Stimulated activated CD8-positive, alpha-beta memory T cell treated with anti-CD3 and anti-CD28 coated beads, Interleukin-15, amount 100 ng/mL, for 48 hours (primary cell): ENCODE results near the gene SELENOS.
"Not testable (repeated sequence)": the region's sequence is repeated elsewhere in the genome, so short reads cannot be mapped to it uniquely, and the experiment has no call there.

ENCODE experiments used
- DNase-seq, 2 donors: peaks; one replicate each; pipeline ENCODE4 v3.0.0-alpha.2; 2020; ENCODE audit warnings: low read depth in 2 of 2

The SELENOS gene

DNA sequence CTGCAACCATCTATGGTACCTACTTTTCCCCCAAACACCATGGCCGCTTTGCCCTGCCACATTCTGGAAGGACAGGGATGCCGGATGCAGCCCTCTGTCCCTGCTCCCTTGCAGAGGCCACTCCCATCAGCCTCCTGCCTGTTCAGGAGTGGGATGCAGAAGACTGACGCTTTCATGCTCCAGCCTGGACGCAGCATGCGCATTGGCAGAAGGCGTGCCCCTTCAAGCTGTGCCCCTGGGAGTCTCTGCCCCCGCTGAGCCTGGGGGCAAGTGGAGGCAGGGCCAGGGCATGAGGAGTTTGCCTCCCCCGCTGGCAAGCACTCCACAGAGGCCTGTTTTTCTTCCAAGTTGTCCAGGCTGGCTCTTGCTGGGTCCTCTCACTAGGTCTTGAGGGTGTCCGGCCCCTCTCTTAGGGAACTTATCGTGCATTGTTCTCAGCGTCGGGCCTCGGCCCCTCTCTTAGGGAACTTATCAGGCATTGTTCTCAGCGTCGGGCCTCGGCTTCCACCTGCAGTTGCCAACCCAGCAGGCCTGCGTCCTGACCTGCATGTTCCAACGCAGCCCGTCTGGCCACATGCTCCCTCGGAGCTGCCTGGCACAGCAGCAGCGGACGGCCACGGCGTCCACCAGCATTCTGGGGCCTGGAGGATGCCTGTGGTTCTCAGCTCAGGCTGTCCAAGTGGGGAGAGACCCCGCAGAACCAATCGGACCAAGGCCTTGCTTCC is 32.3 kb upstream of the SELENOS start:
- DNase-seq, result no peak

- no peak for DNase-seq
Observed at GRCh38 chr15:101308604-101309435, 31.5 kb upstream of the SELENOS start.

DNA sequence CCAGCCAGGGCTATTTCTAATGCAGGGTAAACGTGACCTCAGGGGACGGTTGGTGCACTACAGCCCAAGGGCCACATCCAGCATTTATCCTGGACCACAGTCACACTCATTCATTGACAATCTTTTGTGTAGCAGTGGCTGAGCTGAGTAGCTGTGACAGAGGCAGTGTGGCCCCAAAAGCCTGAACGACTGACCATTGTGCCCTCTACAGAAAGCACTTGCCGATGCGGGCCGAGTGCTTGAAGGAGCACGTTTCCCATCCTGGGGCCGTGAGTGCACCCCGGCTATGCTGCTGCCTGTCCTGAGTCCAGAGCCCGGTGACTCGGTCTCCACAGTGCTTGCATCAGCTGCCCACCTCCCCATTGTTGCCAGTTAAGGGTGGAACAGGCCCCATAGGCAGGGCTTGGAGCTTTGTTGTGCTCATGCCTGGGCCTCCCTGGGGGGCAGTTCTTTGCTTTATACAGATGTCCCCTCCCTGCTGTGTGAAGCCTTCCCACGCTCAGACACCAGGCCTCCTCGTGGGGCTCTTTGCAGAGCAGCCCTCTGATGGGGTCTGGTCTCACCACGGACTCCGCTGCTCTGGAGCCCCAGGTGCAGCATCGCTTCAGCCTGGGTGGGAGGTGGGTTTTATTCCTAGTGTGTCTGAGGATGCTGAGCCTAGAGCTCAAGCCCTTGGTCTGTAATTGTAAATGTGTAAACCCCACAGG is 30.8 kb upstream of the SELENOS start:
- DNase-seq, result no peak

DNA sequence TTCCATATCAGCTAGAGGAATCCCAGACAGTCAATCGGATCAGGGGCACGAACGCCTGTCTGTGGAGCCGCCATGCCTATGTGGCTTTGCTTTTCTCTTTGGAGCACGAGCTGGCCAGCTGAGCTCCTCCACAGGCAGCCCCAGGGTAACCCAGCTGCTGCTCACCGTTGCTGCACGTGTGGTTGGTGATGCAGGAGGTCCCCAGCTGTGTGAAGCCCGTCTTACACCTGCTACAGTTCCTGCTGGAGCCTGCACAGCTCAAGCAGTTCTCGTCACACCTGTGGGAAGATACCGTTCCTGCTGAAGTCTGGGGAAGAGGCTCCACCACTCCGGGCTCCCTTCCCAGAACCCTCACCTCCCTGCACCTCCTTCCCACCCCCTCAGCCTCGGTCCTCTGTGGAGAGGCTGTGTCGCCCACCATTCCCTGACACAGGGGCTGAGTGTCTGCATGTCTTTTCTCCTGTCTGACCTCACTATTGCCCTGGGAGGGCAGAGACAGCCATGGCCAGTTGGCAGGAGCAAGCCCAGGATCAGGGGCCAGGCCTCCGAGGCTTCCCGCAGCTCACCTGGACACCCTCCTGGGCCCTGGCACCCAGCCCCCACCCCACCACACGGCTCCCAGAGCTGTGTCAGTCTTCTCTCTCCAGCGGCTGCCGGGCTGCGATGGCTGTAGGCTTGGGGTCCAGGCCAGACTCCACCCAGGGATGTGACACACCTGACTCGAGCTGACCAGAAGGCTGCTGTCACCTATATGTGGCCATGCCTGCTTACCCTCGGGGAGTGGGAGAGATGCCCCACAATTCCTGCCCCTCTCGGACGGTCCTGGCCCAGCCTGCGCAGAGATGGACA is 30.0 kb upstream of the SELENOS start:
- DNase-seq, result no peak

DNA sequence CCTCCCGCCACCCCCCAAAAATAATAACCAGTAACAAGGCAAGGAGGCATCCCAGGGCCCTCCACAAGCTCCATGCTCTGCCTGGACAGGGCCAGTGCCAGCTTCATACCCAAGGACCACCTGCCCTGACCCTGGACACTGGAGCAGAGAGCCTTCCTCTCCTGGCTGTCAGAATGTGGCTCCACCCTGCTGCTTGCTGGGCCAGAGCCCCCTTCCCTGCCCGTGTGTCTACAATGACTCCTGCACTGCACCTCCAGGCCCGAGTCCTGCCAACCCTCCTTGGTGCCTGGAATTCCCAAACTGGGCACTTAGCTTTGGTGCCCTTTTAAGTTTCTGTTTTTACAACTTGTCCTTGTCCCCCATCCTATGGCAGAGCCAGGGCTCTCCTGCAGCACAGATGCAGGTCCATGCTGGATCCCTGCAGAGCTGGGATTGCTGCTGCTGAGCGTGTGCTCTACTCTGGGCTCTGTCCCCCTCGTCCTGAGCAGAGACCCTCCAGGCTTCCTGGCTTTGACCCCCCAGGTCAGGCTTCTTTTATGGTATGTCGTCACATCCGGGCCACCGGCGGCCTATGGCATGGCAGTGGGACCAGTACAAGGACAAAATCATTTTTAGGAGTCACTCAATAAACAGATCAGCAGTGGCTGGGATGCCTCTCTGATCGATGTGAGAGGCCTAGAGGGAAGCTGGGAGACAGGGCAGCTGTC is 29.2 kb upstream of the SELENOS start:
- DNase-seq, result no peak

- DNase-seq, result no peak
Observed at GRCh38 chr15:101305820-101306255, 28.6 kb upstream of the SELENOS start.

DNA sequence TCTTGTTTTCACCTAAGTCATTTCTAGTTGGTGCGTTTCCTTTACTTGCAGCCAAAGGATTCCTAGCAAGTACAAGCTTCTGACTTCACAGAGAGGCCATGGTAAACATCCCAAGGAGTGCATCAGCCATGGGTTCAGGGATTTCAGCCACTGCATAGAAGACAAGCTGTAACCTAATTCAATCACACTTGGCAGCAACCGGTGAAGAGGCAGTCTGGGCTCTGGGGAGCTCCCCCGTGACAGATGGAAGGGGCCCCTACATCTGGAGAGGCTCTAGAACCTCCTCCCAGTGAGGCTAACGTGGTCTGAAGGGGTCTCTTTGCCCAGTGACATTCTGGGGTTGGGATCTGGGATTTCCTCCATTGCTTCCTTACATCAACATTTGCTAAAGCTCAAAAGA is 26.1 kb upstream of the SELENOS start:
- DNase-seq, result no peak

GRCh38 chr15:101296418-101297405 is 19.4 kb upstream of the SELENOS start:
- DNase-seq, result no peak

DNA sequence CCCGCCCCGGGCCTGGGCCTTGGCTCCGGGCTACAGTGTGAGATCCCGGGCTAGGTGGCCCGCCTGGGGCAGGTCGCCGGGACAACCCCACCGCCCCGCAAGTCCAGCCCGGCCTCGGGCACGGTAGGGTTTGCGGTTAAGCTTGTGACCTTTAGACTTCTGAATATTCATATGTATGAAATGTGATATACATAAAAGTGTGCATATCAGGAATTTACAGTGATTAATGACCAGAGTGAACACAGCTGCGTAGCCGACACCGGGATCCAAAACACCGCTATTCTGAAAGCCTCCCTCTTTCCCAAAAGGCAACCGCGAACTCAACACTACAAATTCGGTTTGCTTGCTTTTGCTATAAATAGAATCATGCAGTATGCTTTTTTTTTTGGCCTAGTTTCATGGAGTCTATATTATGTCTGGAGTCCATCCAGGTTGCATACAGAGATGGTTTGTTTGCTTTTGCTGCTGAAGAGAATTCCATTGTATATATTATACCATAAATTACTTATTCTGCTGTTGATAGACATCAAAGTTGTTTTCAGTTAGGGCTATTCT is 18.4 kb upstream of the SELENOS start:
- no peak for DNase-seq

DNA sequence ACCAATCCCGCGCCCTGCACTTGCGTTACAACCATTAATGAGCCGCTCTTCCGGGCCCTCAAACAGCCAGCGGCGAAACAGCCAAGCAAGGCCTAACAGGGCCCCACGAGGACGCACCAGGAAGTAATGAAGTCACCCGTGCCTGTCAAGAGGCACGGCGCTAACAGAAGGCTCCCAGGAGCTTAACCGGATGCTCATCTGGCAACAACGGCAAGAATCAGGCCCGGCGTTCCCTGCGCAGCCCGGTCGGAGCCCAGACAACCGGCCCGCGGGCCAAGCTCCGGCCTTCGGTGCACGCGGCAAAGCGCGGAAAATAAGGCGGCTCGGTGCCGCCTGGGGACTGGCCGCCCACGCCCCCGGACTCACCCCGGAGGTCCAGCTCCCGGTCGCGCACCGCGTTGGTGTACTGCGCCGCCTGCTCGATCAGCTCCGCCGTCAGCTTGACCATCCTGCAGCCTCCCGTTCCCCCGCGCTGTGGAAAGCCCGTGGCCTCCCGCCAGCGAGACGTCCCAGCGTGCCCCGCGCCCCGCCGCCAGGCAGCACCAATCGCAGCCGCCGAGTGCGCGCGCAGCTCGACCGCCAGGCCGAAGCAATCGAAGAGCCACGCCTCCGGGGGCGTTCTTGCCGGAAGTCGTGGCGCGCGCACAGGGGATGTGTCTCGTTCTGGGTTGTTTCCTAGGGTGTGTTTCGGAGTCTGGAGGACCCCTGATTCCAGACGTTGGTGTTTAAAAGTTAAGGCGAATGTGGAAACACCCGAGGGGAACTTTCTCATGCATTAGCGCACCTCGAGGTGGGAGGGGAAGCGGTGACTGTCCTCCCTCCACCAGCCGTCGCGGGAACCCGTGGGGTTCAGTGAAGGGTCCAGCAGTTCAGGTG is 17.7 kb upstream of the SELENOS start, which contains the start of gene SNRPA1:
SNRPA1 (minus strand) TSS at position 518 of the 876 bp plus-strand sequence; CDS start at position 448, 70 bp downstream.
- DNase-seq, result peak; percentile 97 to 98

- no peak for DNase-seq
Observed at GRCh38 chr15:101293122-101293521, 15.8 kb upstream of the SELENOS start.

- DNase-seq, result no peak
Observed at GRCh38 chr15:101288905-101289513, 11.7 kb upstream of the SELENOS start.

DNA sequence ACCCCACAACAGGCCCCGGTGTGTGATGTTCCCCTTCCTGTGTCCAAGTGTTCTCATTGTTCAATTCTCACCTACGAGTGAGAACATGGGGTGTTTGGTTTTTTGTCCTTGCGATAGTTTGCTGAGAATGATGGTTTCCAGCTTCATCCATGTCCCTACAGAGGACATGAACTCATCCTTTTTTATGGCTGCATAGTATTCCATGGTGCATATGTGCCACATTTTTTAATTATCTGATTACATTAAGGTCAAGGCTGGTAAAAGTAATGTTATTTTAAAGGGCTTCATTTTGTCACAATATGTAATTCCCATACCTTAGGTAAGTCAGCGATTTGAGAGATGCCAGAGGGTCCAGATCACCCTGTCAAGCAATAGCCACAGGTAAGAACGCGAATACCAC is 10.1 kb upstream of the SELENOS start:
- DNase-seq, result not testable (repeated sequence)

GRCh38 chr15:101286471-101287114 is 9.3 kb upstream of the SELENOS start:
- DNase-seq, result no peak

GRCh38 chr15:101283931-101284330 is 6.6 kb upstream of the SELENOS start:
- DNase-seq, result no peak

- no peak for DNase-seq
Observed at GRCh38 chr15:101280007-101280406, 2.7 kb upstream of the SELENOS start.

- DNase-seq, result no peak
Observed at GRCh38 chr15:101277943-101278564, 769 bp upstream of the SELENOS start.
